Chondrocyte (in vitro differentiated cells): Measurements from ENCODE around the gene RARRES2. TPM values are rescaled to one million over a fixed set of nuclear protein-coding genes. Genes with fewer than 3 reads are reported as not detected.
"Not testable (repeated sequence)": the region's sequence is repeated elsewhere in the genome, so short reads cannot be mapped to it uniquely, and the experiment has no call there.

Source experiments
- DNase-seq: peaks from one replicate; pipeline ENCODE4 v3.0.0; 2021; ENCODE audit warnings: mixed read lengths, low spot score
- H3K27ac Mint-ChIP-seq: one replicate; pipeline ENCODE4 v1.8.0; 2021; ENCODE audit warnings: mild to moderate bottlenecking, moderate library complexity, mixed read lengths; ENCODE audit not compliant: unreplicated experiment
- H3K27me3 Mint-ChIP-seq: 2 replicates; pipeline ENCODE4 v1.8.0; 2021; ENCODE audit warnings: low read depth, mixed read lengths
- H3K36me3 Mint-ChIP-seq: 2 replicates; pipeline ENCODE4 v1.8.0; 2021; ENCODE audit warnings: low read depth, mixed read lengths
- H3K4me1 Mint-ChIP-seq: 2 replicates; pipeline ENCODE4 v1.8.0; 2021; ENCODE audit warnings: low read depth, mild to moderate bottlenecking, mixed read lengths
- H3K4me3 Mint-ChIP-seq: one replicate; pipeline ENCODE4 v1.8.0; 2021; ENCODE audit warnings: mild to moderate bottlenecking, moderate library complexity, mixed read lengths; ENCODE audit not compliant: unreplicated experiment
- H3K9me3 Mint-ChIP-seq: 2 replicates; pipeline ENCODE4 v1.8.0; 2021; ENCODE audit warnings: low read depth, mixed read lengths
- total RNA-seq: library from RNA; stranded (reverse); gene quantifications from 3 replicates; pipeline ENCODE4 v1.2.1, GENCODE V29; 2021
- TF ChIP-seq, protein P1 (sequence below): fragments of 200-600 bp; sonication (generic); IDR thresholded peaks from 2 replicates; pipeline ENCODE4 v1.5.0; 2021; ENCODE audit warnings: antibody characterized with exemption, mild to moderate bottlenecking, moderate library complexity

RARRES2 gene
- total RNA-seq, 1 donor from 2014 or later: 1.8 TPM

DNA sequence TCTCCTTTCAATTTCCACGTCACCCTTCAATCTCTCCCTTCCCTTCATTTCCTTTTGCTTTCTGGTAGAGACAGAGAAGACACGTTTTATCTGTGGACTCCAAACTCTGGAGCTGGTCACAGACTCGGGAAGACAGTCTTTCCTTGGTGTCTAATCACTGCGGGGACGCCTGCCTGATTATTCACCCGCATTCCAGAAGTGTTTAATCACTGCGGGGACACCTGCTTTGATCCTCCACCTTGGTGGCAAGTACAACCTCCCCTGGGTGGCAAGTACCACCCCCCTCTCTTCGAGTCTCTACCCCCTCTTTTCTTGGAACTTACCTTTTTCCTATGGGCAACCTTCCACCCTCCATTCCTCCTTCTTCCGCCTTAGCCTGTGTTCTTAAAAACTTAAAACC is 33.5 kb downstream of the RARRES2 start:
- Mint-ChIP-seq H3K27me3 (peaks cover 12% of the 10 kb centered on the region), H3K4me1 (no peaks in the 10 kb centered on the region), H3K27ac (no peak overlapping the region), H3K9me3 (no peaks in the 10 kb centered on the region), H3K4me3 (no peak overlapping the region), H3K36me3 (no peaks in the 10 kb centered on the region)
- TF ChIP-seq, protein P1, sequence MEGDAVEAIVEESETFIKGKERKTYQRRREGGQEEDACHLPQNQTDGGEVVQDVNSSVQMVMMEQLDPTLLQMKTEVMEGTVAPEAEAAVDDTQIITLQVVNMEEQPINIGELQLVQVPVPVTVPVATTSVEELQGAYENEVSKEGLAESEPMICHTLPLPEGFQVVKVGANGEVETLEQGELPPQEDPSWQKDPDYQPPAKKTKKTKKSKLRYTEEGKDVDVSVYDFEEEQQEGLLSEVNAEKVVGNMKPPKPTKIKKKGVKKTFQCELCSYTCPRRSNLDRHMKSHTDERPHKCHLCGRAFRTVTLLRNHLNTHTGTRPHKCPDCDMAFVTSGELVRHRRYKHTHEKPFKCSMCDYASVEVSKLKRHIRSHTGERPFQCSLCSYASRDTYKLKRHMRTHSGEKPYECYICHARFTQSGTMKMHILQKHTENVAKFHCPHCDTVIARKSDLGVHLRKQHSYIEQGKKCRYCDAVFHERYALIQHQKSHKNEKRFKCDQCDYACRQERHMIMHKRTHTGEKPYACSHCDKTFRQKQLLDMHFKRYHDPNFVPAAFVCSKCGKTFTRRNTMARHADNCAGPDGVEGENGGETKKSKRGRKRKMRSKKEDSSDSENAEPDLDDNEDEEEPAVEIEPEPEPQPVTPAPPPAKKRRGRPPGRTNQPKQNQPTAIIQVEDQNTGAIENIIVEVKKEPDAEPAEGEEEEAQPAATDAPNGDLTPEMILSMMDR: no peak
- no peak for DNase-seq

DNA sequence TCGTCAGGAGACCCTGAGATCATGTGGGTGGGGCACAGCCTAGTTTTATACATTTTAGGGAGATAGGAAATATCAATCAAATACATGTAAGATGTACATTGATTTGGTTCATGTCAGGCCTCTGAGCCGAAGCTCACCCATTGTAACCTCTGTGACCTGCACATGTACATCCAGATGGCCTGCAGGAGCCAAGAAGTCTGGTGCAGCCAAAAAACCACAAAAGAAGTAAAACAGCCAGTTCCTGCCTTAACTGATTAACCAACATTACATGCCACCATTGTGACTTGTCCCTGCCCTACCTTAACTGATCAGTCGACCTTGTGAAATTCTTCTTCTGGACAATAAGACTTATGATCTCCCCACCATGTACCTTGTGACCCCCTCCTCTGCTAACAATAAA is 34.3 kb downstream of the RARRES2 start:
- Mint-ChIP-seq H3K9me3 (no peaks in the 10 kb centered on the region), H3K27me3 (peaks cover 12% of the 10 kb centered on the region), H3K36me3 (no peaks in the 10 kb centered on the region), H3K4me3 (no peak overlapping the region), H3K27ac (no peak overlapping the region), H3K4me1 (no peaks in the 10 kb centered on the region)
- DNase-seq: no peak
- TF ChIP-seq, protein P1: no peak

DNA sequence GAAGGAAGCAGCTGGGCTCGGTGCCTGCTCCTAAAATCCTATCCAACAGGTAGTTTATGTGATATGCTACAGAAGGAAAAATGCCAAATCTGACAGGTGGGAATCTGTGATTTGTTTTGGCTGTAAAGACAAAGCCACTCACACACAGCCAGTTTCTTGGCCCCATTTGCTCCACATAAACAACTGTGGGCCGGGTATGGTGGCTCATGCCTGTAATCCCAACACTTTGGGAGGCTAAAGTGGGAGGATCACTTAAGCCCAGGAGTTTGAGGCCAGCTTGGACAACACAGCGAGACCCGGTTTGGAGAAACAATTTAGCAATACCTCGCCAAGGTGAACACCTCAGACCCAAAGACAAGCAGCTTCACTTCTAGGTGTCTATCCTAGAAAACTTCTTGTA is 35.1 kb downstream of the RARRES2 start:
- not testable (repeated sequence) for H3K4me1 Mint-ChIP-seq, H3K27ac Mint-ChIP-seq, DNase-seq, H3K36me3 Mint-ChIP-seq, H3K4me3 Mint-ChIP-seq, H3K9me3 Mint-ChIP-seq
- H3K27me3 Mint-ChIP-seq: peaks cover 12% of the 10 kb centered on the region

DNA sequence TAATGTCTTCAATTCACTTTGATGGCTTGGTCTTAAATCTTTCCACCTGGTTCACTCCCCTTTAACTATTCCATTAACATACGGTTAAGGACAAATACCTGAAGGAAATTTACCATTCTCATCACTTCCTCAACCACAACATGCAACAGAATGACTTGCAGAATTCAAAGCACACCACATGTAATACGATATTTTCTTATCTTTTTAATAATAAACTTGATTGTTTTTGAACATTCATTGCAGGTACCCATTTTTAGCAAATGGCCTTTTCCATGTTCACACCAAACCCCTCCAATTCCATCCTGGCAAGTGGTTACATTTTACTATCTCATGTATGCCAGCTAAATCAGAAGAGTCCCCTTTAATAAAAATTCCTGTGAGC is 35.5 kb downstream of the RARRES2 start:
- H3K4me3 Mint-ChIP-seq, DNase-seq, H3K36me3 Mint-ChIP-seq, H3K4me1 Mint-ChIP-seq, H3K9me3 Mint-ChIP-seq, H3K27ac Mint-ChIP-seq: not testable (repeated sequence)
- peaks cover 12% of the 10 kb centered on the region for H3K27me3 Mint-ChIP-seq

DNA sequence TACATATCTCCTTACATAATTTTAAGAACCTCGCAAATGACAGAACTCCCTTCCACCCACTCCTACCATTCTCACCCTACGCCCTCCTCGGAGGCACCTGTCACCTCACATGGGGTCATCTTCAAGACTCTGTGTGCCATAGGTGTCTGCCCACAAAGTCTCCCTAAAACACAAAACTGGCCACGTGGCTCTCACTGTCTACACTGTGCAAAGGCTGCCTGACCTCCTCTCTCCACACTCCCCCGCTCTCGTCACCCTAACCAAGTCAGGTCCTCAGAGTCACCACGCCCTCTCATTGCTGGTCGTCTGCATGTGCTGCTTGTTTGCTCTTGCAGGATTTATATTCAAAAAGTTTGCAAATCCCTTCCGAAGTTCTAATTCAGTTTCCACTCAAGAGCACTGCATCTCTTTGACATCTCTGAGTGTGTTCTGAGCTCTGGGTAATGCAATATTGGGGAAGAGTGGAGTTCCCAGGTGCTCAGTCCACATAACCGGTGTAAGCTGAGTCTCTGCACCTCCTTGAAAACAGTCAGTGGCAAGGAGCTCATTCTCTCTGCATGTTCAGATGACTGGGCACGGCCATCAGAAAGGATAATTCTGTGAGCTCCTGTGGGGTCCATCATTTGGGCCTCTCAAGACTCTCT is 36.0 kb downstream of the RARRES2 start:
- peaks cover 14% of the 10 kb centered on the region for H3K27me3 Mint-ChIP-seq
- H3K27ac Mint-ChIP-seq: not testable (repeated sequence)

DNA sequence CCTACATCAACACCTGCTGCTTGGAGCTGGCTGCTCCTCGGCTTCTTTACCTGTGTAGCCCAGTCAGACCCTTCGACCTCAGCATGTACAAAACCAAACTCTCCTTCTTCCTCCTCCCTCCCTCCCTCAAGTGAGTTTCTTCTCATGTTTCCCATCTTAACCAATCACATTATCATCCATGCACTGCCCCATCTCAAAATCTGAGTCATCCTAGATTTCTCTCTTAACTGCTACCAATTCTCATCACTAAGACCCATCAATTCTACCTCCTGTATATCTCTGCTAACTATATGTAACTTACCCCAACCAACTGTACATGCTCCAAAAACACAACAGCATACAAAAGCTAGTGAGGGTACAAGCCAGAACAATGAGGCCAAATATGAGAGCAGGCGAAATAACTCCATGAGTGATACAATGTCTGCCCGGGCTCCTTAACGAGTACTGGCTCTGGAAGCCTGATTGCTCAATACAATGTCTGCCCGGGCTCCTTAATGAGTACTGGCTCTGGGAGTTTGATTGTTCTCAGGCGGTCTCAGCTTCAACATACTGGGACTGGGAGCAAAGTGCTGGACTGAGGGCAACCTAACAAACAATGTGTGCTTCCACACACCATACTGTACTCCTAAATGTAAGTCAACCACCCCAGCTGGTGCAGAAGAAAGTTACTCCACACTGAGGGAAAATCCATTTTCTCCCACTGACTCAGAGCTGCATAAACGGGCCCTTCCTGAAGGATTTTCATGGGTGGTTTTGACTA is 36.8 kb downstream of the RARRES2 start:
- H3K4me1 Mint-ChIP-seq, H3K4me3 Mint-ChIP-seq, H3K27ac Mint-ChIP-seq, DNase-seq, H3K36me3 Mint-ChIP-seq, H3K9me3 Mint-ChIP-seq: not testable (repeated sequence)
- peaks cover 17% of the 10 kb centered on the region for H3K27me3 Mint-ChIP-seq

More for the DNA sequence above, 36.0 kb downstream of the RARRES2 start:
- not testable (repeated sequence) for H3K4me3 Mint-ChIP-seq, H3K9me3 Mint-ChIP-seq, H3K4me1 Mint-ChIP-seq, DNase-seq, H3K36me3 Mint-ChIP-seq

DNA sequence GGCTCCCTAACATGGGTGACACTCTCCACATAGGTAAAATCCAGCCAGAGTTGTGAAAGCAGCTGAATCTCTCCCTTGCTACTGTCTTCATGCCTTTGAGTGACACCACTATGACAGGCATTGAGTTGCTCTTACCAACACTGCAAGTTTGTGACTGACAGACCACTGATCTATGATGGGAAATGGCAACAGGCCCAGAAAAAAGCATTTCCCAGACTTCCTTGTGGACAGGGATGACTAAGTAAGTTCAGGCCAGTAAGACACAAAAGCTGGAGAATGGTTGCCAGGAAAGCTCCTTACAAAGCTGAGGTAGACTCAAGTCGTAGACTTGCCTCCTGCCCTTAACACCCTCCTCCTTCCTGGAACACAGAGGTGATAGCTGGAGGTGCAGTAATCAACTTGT is 38.5 kb downstream of the RARRES2 start:
- H3K9me3 Mint-ChIP-seq, DNase-seq, H3K36me3 Mint-ChIP-seq, H3K4me3 Mint-ChIP-seq, H3K27ac Mint-ChIP-seq, H3K4me1 Mint-ChIP-seq: not testable (repeated sequence)
- H3K27me3 Mint-ChIP-seq: peaks cover 11% of the 10 kb centered on the region

DNA sequence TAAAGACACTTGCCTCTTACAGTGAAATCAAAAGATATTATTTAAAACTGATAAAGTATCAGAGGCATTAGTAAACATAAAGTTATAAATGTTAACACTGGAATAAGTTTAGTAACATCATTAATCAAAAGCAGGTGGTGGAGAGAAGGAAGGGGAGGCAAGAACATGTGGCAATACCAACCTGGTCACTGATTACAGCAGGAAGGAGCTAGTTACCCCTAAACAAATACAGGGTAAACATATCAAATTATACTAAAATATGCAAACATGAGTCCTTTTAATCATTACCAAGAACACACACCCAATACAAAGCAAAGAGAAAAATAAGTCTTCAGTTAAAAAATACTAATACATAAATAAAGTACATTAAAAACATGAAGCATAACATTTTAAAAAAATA is 43.5 kb downstream of the RARRES2 start:
- H3K9me3 Mint-ChIP-seq, DNase-seq, H3K27ac Mint-ChIP-seq, H3K4me1 Mint-ChIP-seq, H3K36me3 Mint-ChIP-seq, H3K4me3 Mint-ChIP-seq, H3K27me3 Mint-ChIP-seq: not testable (repeated sequence)

DNA sequence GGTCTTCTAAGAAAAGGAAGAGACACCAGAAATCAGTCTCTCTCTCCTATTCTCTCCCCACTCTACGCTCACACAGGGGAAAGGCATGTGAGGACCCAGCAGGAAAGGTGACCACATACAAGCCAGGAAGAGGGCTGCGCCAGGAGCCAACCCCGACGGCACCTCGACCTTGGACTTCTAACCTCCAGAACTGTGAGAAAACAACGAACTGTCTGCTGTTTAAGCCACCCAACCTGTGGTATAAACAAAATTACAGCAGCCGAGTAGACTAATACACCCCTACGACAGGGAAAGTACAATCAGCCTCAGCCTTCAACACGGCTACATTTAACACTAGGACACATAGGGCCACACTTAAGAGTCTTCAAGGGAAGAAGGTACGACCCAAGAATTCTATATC is 44.6 kb downstream of the RARRES2 start:
- not testable (repeated sequence) for H3K4me1 Mint-ChIP-seq, H3K27ac Mint-ChIP-seq, H3K36me3 Mint-ChIP-seq, H3K27me3 Mint-ChIP-seq, H3K4me3 Mint-ChIP-seq, DNase-seq, H3K9me3 Mint-ChIP-seq

DNA sequence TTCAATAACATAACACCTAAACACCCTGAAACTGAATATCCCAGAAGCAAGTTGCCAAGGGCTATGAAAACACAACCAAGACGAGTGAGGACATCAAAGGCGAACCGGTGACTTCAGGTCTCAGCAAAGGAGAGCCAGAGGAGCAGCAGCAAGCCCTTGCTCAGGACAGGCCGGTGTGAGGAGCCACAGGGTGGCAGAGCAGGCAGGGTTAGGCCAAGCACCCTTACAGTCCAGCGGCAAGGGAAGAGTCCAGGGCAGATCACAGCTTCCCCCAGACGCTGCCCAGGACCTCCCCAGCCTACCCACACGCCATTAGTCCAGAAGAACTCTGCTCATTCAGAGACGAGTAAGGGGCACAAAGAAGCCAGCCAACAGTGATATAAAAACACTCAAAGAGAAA is 45.8 kb downstream of the RARRES2 start:
- not testable (repeated sequence) for H3K27ac Mint-ChIP-seq, H3K9me3 Mint-ChIP-seq, H3K4me3 Mint-ChIP-seq, DNase-seq, H3K36me3 Mint-ChIP-seq, H3K4me1 Mint-ChIP-seq, H3K27me3 Mint-ChIP-seq

DNA sequence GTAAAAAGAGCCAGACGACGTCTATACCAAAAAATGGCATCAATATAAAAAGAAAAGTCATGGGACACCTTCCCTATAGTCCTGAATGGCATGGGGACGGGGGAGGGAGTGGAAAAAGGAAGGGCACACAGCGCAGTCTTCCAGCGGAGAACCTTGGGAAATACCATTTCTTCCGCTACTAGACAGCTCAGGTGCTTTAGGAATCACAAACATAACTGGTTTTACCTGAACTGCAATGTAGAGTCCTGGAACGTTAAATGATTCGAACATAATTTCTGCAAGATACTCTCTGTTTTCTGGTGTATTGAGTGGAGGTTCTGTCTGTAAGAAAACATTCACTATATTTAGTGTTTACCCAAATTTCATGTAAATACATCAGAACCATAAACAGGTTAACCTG is 46.4 kb downstream of the RARRES2 start:
- H3K27me3 Mint-ChIP-seq, H3K4me3 Mint-ChIP-seq, H3K36me3 Mint-ChIP-seq, H3K27ac Mint-ChIP-seq, H3K9me3 Mint-ChIP-seq, H3K4me1 Mint-ChIP-seq, DNase-seq: not testable (repeated sequence)
